Osteocyte (in vitro differentiated cells): ENCODE data around the gene B4GALT5. TPM values are rescaled to one million over a fixed set of nuclear protein-coding genes. Genes with fewer than 3 reads are reported as not detected.

Source experiments
- DNase-seq: peaks from one replicate; pipeline ENCODE4 v3.0.0; 2021; ENCODE audit warnings: mixed read lengths; ENCODE audit not compliant: unreplicated experiment; ENCODE audit errors: extremely low spot score
- H3K27ac Mint-ChIP-seq: one replicate; pipeline ENCODE4 v1.8.0; 2021; ENCODE audit warnings: mild to moderate bottlenecking, mixed read lengths; ENCODE audit not compliant: unreplicated experiment
- H3K27me3 Mint-ChIP-seq: one replicate; pipeline ENCODE4 v1.8.0; 2021; ENCODE audit warnings: mixed read lengths; ENCODE audit not compliant: unreplicated experiment
- H3K36me3 Mint-ChIP-seq: one replicate; pipeline ENCODE4 v1.8.0; 2021; ENCODE audit warnings: mixed read lengths; ENCODE audit not compliant: unreplicated experiment
- H3K4me1 Mint-ChIP-seq: one replicate; pipeline ENCODE4 v1.8.0; 2021; ENCODE audit warnings: mixed read lengths; ENCODE audit not compliant: unreplicated experiment
- H3K4me3 Mint-ChIP-seq: one replicate; pipeline ENCODE4 v1.8.0; 2021; ENCODE audit warnings: mild to moderate bottlenecking, moderate library complexity, mixed read lengths; ENCODE audit not compliant: unreplicated experiment
- H3K9me3 Mint-ChIP-seq: one replicate; pipeline ENCODE4 v1.8.0; 2021; ENCODE audit warnings: mixed read lengths; ENCODE audit not compliant: unreplicated experiment
- CTCF ChIP-seq: fragments of 200-600 bp; sonication (generic); IDR thresholded peaks from 2 replicates; pipeline ENCODE4 v1.5.0; 2021; ENCODE audit warnings: antibody characterized with exemption, mild to moderate bottlenecking, moderate library complexity
- total RNA-seq: library from RNA; stranded (reverse); gene quantifications from 2 replicates; pipeline ENCODE4 v1.2.1, GENCODE V29; 2021

The B4GALT5 gene
- total RNA-seq, 1 donor from 2014 or later: 45.4 TPM

GRCh38 chr20:49661560-49662329 lies 51.9 kb downstream of the B4GALT5 start:
- TF ChIP-seq CTCF: no peak
- Mint-ChIP-seq H3K4me1 (peaks cover 22% of the 10 kb centered on the region), H3K9me3 (no peaks in the 10 kb centered on the region), H3K36me3 (no peaks in the 10 kb centered on the region), H3K27me3 (no peaks in the 10 kb centered on the region), H3K27ac (no peak overlapping the region), H3K4me3 (no peak overlapping the region)
- no peak for DNase-seq

DNA sequence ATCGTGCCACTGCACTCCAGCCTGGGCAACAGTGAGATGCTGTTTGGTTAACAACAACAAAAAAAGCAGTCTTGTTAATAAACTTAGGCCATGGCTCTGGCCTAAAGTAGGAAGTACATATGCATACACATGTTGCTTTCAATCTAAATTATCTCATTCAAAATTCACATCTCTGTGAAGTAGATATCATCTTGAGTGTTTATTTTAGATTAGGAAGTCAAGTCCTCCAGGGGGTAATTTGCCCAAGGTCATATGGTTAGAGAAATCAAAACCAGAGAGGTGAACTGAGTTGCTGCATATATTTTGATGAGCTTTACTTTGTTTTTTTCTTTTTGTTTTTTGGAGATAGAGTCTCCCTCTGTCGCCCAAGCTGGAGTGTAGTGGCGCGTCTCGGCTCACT lies 52.8 kb downstream of the B4GALT5 start:
- DNase-seq: no peak
- no peak overlapping the region for H3K4me3 Mint-ChIP-seq
- peaks cover 6% of the 10 kb centered on the region for H3K36me3 Mint-ChIP-seq
- peaks cover 4% of the 10 kb centered on the region for H3K9me3 Mint-ChIP-seq
- H3K27me3 Mint-ChIP-seq: no peaks in the 10 kb centered on the region
- H3K27ac Mint-ChIP-seq: no peak overlapping the region
- TF ChIP-seq CTCF: no peak
- H3K4me1 Mint-ChIP-seq: peaks cover 19% of the 10 kb centered on the region

DNA sequence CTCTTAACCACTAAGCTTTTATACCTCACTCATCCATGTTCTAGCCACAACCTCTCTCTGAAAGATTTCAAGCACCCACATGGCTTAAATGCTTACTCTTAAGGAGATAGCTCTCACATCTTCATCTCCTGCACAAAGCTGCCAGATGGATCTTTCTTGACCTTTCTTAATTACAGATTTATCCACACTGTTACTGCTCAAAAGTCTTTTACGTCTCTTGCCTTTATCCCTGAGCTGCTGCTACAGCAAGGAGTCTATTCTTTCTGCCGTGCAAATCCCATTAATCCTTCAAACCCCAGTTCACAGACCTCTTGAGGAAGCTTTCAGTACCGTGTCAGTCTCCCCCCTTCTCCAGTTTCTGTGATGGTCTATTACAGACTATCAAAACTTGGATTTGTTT lies 54.6 kb downstream of the B4GALT5 start:
- no peaks in the 10 kb centered on the region for H3K27me3 Mint-ChIP-seq
- TF ChIP-seq CTCF: no peak
- peaks cover 13% of the 10 kb centered on the region for H3K36me3 Mint-ChIP-seq
- H3K4me1 Mint-ChIP-seq: peaks cover 17% of the 10 kb centered on the region
- peaks cover 4% of the 10 kb centered on the region for H3K9me3 Mint-ChIP-seq
- H3K4me3 Mint-ChIP-seq: no peak overlapping the region
- DNase-seq: no peak
- no peak overlapping the region for H3K27ac Mint-ChIP-seq

- Mint-ChIP-seq H3K36me3 (peaks cover 18% of the 10 kb centered on the region), H3K9me3 (peaks cover 4% of the 10 kb centered on the region), H3K27me3 (no peaks in the 10 kb centered on the region), H3K4me3 (no peak overlapping the region), H3K27ac (no peak overlapping the region), H3K4me1 (peaks cover 17% of the 10 kb centered on the region)
- DNase-seq: no peak
- no peak for TF ChIP-seq CTCF
These were observed 55.2 kb downstream of the B4GALT5 start for GRCh38 chr20:49658508-49658907.

DNA sequence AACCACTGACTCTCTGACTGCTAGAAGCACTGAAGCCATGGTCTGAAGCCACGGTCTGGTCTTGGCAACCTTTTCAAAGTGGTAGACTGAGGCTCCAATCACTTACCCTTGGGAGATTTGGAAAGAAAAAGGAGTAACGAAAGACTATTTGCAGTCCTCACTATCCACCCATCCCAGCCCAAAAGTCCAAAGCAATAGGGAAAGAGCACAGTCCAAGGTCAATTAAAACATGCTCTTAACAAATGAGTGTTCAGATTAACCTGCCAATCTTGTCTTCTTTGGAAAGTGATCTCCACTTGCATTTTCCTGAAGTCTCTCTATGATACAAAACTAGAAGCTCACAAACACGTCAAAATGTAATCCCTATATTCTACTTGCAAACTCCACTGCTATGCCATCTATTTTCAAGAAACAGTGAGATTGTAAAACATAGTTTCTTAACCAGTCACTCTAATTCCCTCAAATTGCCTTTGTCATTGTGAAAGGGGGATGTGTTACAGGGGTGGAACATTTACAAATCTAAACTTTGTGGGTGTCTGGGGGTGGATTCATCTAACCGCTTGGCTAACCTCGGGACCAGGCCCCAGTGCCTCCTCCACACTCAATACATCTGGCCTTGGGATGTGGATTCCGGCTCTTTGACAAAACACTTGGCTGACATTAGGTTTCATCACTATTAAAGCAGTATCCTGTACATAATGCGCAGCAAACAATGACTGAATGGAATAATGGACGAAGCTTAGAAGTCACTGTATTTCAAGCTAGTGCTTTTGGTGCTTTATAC lies 56.4 kb downstream of the B4GALT5 start:
- Mint-ChIP-seq H3K27ac (no peak overlapping the region), H3K9me3 (peaks cover 4% of the 10 kb centered on the region), H3K4me3 (no peak overlapping the region), H3K27me3 (no peaks in the 10 kb centered on the region), H3K4me1 (peaks cover 17% of the 10 kb centered on the region), H3K36me3 (peaks cover 23% of the 10 kb centered on the region)
- TF ChIP-seq CTCF: no peak
- DNase-seq: no peak
